NCI-H526 (cell line): ENCODE results near the gene TUT4.

Experiments used
- DNase-seq, 2 experiments: peaks; one replicate each; lab custom pipeline; 2025; lab: John Stamatoyannopoulos, UW

TUT4 gene

DNA sequence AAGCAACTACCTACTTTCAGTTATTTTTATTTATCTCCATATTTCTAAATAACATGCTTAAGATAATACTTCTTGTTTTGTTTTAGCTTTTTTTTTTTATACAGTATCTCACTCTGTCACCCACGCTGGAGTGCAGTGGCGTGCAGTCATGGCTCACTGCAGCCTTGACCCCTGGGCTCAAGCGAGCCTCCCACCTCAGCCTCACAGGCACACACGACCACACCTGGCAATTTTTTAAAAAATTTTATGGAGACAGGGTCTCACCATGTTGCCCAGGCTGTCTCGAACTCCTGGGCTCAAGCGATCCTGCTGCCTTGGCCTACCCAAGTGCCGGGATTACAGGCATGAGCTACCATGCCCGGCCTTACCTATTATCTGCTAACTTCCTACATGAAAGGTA is 20.6 kb downstream of the TUT4 start:
- no peak for DNase-seq

DNA sequence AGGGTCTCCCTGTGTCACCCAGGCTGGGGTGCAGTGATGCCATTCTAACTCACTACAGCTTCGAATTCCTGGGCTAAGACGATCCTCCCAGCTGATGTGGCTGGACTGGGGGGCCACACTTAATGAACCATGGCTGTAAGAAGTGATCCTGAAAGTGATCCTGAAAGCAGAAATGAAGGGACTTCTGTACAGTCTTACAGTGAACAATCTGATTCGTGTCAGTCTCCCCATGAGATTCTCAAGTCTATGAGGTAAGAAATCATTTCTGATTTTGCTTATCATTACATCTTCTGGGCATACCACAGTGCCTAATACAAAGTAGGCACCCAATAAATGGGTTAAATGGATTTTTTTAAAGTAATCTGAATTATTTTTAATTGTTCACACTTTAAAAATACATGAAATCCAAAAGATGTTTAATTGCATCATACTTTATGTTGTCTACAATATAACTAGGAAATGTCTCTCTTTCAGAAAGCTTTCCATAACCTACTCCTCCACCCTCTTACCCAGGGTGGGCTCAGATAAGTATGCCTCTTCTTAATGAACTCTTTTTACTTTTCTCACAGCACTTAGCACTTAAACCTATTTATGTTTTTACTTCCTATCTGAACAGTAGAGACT is 21.5 kb downstream of the TUT4 start:
- DNase-seq, result no peak

DNA sequence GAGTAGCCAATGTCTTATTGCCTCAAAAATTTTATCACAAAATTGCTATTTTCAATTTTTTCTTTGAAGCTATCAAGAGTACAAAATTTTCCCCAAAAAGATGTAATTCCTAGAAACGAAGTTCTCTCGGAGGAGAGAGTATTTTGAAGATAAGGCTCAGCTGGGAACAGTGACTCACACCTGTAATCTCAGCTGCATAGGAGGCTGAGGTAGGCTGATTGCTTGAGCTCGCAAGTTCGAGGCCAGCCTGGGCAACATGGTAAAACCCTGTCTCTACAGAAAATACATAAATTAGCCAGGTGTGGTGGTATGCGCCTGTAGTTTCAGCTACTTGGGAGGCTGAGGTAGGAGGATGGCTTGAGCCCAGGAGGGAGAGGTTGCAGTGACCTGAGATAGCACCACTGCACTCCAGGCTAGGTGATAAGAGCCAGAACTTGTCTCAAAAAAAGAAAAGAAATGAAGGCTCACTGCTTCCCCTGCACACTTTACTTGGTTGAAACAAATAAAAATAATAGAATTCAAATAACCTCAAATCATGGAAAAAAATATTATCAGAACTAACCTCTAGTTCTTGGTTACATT is 22.2 kb downstream of the TUT4 start:
- DNase-seq, result no peak

DNA sequence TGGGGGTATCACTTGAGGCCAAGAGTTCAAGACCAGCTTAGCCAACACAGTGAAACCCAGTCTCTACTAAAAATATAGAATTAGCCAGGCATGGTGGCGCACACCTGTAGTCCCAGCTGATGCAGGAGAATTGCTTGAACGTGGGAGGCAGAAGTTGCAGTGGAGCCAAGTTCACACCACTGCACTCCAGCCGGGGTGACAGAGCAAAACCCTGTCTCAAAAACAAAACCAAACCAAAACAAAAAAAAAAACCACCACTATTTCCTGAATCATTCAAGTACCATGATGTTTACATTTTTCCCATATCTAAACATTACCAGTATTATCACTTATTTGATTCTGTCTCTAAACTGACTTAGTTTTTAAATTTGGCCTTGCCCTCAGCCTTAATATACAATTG is 29.5 kb downstream of the TUT4 start:
- DNase-seq, result no peak

DNA sequence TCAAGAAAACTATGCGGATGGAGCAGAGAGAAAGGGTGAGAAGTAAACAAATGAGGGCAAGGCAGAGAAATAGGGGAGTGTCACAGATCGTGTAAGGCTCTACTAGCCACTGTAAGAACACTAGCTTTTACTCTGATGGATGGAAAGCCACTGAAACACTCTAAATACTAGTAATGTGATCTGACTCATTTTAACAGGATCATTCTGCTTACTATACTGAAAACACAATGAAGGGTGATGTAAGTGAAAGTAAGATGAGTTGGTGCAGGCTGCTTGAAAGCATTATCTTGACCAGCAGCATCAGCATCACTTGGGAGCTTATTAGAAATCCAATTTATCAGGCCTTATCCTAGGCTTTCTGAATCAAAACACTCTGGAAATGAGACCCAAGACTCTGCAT is 32.7 kb downstream of the TUT4 start:
- no peak for DNase-seq

DNA sequence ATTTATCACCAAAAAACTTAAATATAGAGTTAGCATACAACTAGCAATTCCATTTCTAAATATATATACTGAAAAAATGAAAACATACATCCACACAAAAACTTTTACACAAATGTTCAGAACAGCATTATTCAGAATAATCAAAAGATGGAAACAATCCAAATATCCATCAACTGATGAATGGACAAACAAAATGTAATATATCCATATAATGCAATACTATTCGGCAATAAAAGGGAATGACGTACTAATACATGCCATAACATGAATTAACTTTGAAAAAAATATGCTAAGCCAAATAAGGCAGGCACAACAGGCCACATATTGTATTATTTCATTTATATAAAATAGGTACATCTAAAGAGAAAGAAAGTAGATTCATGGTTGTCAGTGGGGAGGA is 33.9 kb downstream of the TUT4 start:
- no peak for DNase-seq

DNA sequence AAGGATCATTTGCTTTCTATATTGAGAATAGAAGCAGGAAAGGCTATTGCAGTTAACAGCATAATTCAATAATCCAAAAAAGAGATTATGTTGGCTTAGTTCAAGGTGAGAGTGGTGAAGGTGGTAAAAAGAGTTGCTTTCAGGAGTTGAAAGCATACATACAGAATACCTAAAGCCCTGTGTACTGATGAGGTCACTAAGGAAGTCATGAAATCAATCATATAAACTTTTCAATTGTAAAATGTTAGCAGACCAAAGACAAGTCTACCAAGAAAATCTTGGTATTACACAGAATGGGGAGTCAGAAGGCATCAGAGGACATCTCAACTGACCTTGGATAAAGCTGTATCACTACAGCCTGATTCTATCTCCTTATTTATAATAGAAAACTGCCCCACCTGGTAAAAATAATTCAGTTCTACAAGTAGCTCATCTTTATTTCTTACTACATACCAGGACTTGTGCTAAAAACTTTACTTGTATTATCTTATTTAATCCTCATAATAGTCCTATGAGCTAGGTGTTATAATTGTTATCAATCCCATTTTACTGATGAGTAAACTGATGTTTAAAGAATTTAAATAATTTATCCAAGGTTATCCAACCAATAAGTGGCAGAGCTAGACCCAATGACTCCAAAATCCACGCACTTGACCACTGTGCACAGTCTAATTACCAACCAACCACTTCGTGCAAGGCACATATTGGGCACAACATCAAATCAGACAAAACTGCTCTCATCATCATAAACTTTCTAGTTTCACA is 40.9 kb downstream of the TUT4 start:
- no peak for DNase-seq

DNA sequence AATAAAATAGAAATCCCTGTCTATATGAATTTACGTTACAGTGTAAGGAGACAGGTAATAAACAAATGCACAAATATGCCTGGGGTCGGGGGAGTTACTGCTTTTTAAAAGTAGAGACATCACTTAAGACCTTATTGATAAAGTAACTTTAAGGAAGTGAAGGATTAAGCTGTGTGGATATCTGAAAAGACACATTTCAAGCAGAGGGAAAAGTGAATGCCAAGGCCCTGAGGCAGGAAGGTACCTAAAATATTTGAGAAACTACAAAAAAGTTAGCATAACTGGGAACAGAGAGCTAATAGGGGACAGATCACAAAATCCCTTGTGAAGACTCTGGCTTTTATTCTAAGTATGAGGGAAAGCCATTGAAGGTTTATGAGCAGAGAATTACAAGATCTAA is 41.5 kb downstream of the TUT4 start:
- no peak for DNase-seq

DNA sequence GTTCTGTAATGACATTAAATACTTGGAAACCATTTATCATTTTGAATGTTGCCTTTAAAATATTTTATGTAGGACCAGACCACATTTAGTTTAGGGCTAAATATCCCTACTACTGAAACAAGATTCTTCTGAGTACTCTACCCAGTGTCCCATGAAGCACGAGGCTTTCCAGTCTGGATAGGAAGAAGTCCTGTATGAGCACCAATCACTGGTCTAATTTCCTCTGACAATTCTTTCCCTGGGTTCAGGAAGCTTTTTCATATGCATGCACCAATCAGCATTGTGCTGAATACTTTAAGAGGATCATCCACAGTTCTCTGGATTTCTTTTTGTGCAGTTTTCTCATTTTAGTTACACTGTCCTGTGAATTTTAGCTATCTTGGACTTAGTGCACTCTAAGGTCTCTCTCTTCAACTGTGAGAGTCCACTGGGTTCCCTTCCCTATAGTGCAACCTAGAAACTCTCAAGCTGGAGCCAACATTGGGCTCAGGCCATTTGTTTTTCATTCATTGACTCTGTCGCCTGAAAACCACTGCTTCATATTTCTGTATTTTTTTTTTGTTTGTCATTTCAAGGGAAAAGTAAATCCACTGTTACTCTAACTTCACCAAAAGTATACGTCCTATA is 45.9 kb downstream of the TUT4 start:
- DNase-seq, result no peak

DNA sequence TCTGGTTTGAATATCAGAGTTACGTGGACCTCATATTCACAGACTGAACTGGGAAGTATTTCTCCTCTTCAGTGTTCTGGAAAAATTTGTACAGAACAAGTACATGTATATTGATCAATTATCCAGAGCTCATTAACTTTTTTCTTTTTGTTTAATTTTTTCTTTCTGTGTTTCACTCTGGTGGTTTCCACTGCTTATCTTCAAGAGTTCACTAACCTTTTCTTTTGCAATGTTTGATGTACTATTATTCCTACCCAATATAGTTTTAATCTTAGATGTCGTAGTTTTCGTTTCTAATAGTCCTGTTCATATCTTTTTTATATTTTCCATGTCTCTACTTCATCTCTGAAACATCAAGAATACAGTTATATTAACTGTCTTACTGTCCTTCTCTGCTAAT is 46.5 kb downstream of the TUT4 start:
- no peak for DNase-seq

DNA sequence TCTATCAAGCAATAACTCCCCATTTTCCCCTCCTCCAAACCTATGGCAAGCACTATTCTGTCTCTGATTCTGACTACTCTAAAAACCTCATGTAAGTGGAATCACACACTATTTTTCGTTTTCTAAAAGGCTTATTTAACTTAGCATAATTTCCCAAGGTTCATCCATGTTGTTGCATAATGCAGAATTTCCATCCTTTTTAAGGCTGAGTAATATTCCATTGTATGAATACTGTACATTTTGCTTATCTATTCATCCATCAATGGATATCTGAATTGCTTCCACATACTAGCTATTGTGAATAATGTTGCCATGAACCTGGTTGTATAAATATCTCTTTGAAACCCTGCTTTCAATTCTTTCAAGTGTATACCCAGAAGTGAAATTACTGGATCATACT is 48.2 kb downstream of the TUT4 start:
- DNase-seq, result no peak

DNA sequence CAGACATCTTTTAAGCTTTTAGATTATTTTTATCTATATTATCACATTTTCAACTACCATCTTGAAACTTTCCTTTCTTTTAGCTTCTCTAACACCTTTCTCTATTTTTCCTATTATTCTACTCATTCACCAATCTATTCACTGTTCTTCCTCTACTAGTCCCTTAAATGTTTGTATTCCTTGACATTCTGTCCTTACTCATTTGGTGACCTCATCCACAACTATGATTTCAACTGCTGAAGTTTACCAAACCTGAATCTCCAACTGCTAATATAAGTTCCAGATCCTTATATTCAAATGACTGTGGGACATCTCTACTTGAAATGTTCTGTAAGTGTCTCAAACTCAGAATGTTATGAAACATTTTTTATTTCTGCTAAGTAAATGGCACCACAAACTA is 49.2 kb downstream of the TUT4 start:
- no peak for DNase-seq

DNA sequence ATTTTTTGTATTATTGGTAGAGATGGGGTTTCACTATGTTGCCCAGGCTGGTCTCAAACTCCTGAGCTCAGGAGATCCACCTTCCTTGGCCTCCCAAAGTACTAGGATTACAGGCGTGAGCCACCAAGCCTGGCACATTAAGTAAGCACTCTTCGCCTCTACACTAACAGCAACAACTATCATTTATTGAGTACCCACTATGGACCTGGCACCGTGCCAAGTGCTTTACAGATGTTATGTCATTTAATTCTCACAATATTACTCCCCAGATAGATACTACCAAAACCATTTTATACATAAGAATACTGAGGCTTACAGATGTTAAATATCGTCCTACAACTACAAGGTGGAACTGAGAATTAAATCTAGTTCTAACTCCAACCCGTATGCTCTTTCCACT is 50.1 kb downstream of the TUT4 start:
- no peak for DNase-seq

DNA sequence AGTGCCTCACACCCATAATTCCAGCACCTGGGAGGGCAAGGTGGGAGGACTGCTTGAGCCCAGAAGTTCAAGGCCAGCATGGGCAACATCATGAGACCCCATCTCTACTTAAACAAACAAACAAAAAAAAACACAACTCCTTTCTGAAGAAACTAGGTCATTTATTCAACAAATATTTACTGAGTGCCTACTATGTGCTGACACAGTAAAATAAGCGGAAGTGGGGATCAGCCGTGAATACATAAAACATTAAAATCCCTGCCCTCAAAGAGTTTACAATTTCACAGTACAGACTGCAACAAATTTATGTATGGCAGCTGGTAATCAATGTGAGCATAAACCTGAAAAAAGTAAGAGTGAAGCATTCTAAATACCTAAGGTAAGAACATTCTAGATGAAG is 65.3 kb downstream of the TUT4 start:
- no peak for DNase-seq

DNA sequence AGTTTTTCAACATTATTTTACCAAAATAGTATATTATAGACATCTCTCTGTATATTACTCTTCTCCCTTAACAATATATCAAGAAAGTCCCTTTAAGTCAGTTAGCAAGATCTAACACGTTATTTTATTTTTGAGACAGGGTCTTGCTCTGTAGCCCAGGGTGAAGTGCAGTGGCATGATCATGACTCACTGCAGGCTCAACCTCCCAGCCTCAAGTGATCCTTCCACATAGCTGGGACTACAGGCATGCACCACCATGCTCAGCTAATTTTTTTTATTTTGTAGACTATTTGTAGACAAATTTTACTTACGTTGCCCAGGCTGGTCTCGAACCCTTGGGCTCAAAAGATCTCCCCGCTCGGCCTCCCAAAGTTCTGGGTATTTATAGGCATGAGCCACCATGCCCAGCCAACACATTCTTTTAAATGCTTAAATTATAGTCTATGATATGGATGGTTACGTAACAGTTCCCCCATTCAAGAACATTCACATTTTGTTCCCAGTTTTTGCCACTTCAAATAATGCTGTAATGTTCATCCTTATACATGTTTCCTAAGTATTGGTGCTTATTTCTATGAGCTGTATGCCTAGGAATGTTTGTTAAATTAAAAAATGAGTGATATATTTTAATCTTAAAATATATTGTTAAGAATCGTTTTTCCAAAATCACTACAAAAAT is 70.4 kb downstream of the TUT4 start:
- DNase-seq, result no peak

DNA sequence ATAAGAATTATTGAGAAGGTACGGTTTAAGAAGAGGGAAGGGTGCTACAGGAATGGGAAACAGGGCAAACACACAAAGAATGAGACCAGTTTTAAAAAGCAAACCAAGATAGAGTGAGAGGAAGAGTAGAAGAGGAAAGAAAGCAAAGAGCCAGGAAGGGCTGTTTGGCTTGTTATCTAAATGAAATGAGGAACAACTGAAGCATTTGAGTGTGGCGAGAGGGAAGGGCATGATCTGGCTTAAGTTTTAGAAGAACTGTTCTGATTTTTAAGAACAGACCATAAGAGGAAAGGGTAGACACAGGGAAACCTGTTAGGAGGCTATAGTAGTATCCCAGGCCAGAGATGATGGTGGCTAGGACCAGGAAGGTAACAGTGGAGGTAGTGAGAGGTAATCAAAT is 73.8 kb downstream of the TUT4 start:
- DNase-seq, result no peak

DNA sequence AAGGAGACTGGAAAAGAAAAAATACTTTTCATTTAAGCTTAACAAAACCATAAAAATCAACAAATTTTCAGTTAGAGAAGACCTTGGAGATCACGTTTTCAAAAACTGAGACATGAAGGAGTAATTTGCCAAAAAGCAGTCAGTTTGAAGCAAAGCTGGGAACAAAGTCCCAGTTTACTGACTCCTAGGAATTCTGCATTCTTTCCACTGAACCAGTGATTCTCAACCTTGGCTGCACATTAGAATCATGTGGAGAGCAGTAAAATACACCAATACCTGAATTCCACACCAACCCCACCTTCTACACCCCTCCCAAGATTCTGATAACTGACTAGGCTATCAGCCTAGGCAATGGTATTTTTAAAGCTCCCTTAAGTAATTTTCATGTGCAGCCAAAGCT is 75.0 kb downstream of the TUT4 start:
- DNase-seq, result no peak

DNA sequence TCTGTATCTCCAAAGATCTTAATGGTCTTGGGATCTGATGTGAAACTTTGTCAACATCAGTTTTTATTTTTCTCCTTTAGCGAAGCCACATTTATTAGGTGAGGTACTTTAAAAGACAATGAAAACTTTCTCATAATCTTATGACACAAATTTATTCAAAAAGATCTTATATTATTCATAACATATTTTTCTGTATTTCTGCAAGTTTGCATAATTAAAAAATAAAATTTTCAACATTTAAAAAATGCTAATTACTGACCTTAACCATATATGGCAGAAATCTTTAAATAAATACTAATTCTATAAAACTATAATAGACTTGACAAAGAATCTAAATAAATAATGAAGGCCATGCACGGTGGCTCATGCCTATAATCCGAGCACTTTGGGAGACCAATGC is 75.9 kb downstream of the TUT4 start:
- DNase-seq, result no peak

DNA sequence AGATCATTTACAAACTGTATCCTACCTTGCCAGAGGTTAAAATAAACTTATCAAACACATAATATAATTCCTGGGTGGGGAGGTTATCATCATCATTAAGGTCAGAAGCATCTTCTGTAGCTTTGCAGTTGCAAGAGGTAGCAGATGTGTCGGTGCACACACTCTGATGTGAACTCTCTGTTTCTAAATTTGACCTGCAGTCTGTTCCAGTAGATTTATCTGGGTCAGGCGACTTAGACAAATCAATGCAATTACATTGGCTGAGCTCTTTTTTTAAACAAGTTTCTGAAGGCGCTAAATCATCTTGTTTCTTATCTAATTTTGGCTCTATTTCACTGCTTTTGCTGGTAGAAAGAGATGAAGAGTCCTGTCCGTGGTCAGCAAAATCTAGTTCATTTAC is 78.1 kb downstream of the TUT4 start:
- no peak for DNase-seq

DNA sequence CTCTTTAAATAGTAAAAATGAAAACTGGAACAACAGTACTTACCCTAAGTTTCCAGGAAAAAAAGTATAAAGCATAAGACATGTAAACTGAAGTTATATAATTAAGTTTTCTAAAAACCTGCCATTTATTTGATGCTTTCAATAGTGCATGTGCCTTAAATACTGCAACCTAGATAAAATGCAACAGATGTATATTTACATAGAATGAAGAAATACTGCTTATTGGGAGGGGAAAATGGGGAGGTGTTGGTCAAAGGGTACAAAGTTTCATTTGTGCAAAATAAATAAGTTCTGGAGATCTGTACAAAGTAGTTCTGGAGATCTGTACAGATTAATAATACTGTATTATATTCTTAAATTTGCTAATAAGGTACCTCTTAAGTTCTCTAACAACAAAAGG is 79.9 kb downstream of the TUT4 start:
- no peak for DNase-seq

DNA sequence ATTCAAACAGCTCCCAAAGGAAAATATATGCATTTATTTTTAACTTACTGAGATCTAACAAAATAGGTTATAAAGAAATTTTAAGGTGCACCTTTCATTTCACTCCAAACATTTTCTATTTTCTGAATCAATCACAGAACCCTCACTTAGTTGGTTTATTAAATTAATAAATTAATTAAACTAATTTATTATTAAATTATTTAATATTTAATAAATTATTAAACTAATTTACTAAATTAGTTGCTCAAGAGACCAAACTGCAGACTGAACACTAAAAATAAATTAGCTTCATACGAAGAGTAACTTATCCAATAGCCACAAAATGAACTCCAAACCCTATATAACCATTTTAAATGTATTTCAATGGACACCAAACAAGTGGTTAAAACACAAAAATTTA is 80.5 kb downstream of the TUT4 start:
- DNase-seq, result no peak

DNA sequence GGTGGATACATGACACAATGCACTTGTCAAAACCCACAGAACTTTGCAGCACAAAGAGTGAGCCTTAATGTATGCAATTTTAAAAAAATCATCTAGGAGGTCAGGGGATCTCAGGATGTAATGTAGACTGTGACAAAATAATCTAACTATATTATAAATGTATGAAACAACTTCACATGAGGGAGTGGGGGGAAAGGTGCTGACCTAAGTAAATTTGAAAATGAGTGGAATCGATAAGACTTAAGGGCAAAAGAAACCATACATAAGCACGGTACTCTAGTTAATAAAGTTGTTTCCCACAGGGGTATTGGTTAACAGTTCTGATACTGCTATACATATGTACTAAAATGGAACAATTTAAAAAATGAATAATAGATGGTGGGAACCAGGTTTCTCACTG is 83.8 kb downstream of the TUT4 start:
- no peak for DNase-seq

DNA sequence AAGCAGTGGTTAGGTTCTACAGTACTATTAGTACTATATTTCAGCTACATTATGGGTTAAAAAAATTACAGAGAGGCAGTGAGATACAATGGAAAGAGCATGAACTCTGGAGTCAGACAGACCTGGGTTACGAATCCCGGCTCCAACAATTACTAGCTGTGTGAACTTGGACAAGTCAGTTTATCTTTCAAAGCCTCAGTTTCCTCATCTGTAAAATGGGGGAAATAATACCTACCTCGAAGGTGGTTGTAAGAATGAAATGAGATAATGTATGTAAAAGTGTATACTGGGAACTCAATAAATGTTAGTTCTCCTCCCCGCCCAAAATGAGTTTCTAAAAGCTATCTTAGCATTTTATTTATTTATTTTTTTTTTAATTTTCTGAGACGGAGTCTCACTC is 89.0 kb downstream of the TUT4 start:
- DNase-seq, result no peak
